GM12873 (cell line): ENCODE results near the gene LRP1B.

Experiments
- CTCF ChIP-seq: IDR thresholded peaks from 2 replicates; pipeline ENCODE4 v1.5.1; 2012; ENCODE audit warnings: low read depth, mild to moderate bottlenecking, moderate library complexity, low read length, control low read depth; ENCODE audit not compliant: insufficient read depth; ENCODE audit errors: missing control alignments

LRP1B gene

GRCh38 chr2:140462990-140463389, 1667.8 kb downstream of the LRP1B start:
- TF ChIP-seq CTCF: no peak

- TF ChIP-seq CTCF: no peak
These were observed 1673.3 kb downstream of the LRP1B start for GRCh38 chr2:140457483-140457882.

GRCh38 chr2:140455315-140455714, 1675.5 kb downstream of the LRP1B start:
- no peak for TF ChIP-seq CTCF

- TF ChIP-seq CTCF: no peak
These were observed 1676.1 kb downstream of the LRP1B start for GRCh38 chr2:140454717-140455116.

- TF ChIP-seq CTCF: no peak
These were observed 1679.5 kb downstream of the LRP1B start for GRCh38 chr2:140451324-140451723.

- TF ChIP-seq CTCF: no peak
These were observed 1688.5 kb downstream of the LRP1B start for GRCh38 chr2:140442319-140442718.

GRCh38 chr2:140440815-140441214, 1690.0 kb downstream of the LRP1B start:
- TF ChIP-seq CTCF: no peak
